IPS-20b (cell line): ENCODE data around the gene PHKB.

ENCODE experiments used
- H3K27ac ChIP-seq: one replicate; pipeline ENCODE4 v1.5.1; 2013; ENCODE audit warnings: low read length
- H3K27me3 ChIP-seq: 2 replicates; pipeline ENCODE4 v1.6.1; 2013; ENCODE audit warnings: mild to moderate bottlenecking, low read length, inconsistent platforms; ENCODE audit not compliant: insufficient read depth
- H3K36me3 ChIP-seq: 2 replicates; pipeline ENCODE4 v1.6.1; 2013; ENCODE audit warnings: low read depth, mild to moderate bottlenecking, inconsistent platforms, low read length, moderate library complexity; ENCODE audit not compliant: insufficient read depth
- H3K4me1 ChIP-seq: 2 replicates; pipeline ENCODE4 v1.6.1; 2013; ENCODE audit warnings: mild to moderate bottlenecking, control low read depth, inconsistent platforms, low read length, moderate library complexity; ENCODE audit not compliant: insufficient read depth
- H3K4me3 ChIP-seq: 2 replicates; pipeline ENCODE4 v1.5.1; 2013; ENCODE audit warnings: mild to moderate bottlenecking, low read length, inconsistent platforms
- H3K9ac ChIP-seq: 2 replicates; pipeline ENCODE4 v1.6.1; 2013; ENCODE audit warnings: low read depth, mild to moderate bottlenecking, inconsistent platforms, low read length, moderate library complexity
- H3K9me3 ChIP-seq: 2 replicates; pipeline ENCODE4 v1.6.1; 2013; ENCODE audit warnings: mild to moderate bottlenecking, low read depth, low read length, inconsistent platforms; ENCODE audit not compliant: insufficient read depth

The PHKB gene

GRCh38 chr16:47634727-47635126 is 173.6 kb downstream of the PHKB start:
- no peaks in the 10 kb centered on the region for H3K36me3 ChIP-seq
- no peaks in the 10 kb centered on the region for H3K4me1 ChIP-seq
- H3K27ac ChIP-seq: no peak overlapping the region
- H3K9me3 ChIP-seq: no peaks in the 10 kb centered on the region
- no peak overlapping the region for H3K9ac ChIP-seq
- H3K4me3 ChIP-seq: no peak overlapping the region
- H3K27me3 ChIP-seq: no peaks in the 10 kb centered on the region

GRCh38 chr16:47636501-47637099 is 175.5 kb downstream of the PHKB start:
- H3K36me3 ChIP-seq: no peaks in the 10 kb centered on the region
- no peak overlapping the region for H3K9ac ChIP-seq
- H3K4me1 ChIP-seq: no peaks in the 10 kb centered on the region
- H3K27ac ChIP-seq: no peak overlapping the region
- H3K4me3 ChIP-seq: no peak overlapping the region
- H3K27me3 ChIP-seq: no peaks in the 10 kb centered on the region
- no peaks in the 10 kb centered on the region for H3K9me3 ChIP-seq

GRCh38 chr16:47638175-47638574 is 177.0 kb downstream of the PHKB start:
- no peaks in the 10 kb centered on the region for H3K36me3 ChIP-seq
- no peaks in the 10 kb centered on the region for H3K27me3 ChIP-seq
- H3K9me3 ChIP-seq: no peaks in the 10 kb centered on the region
- H3K4me3 ChIP-seq: no peak overlapping the region
- H3K27ac ChIP-seq: no peak overlapping the region
- H3K4me1 ChIP-seq: no peaks in the 10 kb centered on the region
- no peak overlapping the region for H3K9ac ChIP-seq

GRCh38 chr16:47640661-47641060 is 179.5 kb downstream of the PHKB start:
- Histone ChIP-seq H3K4me3 (no peak overlapping the region), H3K36me3 (no peaks in the 10 kb centered on the region), H3K9ac (no peak overlapping the region), H3K27me3 (no peaks in the 10 kb centered on the region), H3K9me3 (no peaks in the 10 kb centered on the region), H3K27ac (no peak overlapping the region), H3K4me1 (no peaks in the 10 kb centered on the region; the same call in 1 of the 2 replicates)

GRCh38 chr16:47643323-47644000 is 182.3 kb downstream of the PHKB start:
- Histone ChIP-seq H3K9me3 (no peaks in the 10 kb centered on the region), H3K4me1 (no peaks in the 10 kb centered on the region; the same call in 1 of the 2 replicates), H3K4me3 (no peak overlapping the region), H3K9ac (no peak overlapping the region), H3K27me3 (no peaks in the 10 kb centered on the region), H3K27ac (no peak overlapping the region), H3K36me3 (no peaks in the 10 kb centered on the region)

GRCh38 chr16:47644166-47644565 is 183.0 kb downstream of the PHKB start:
- no peaks in the 10 kb centered on the region; the same call in 1 of the 2 replicates for H3K4me1 ChIP-seq

GRCh38 chr16:47644661-47645060 is 183.5 kb downstream of the PHKB start:
- H3K27me3 ChIP-seq: no peaks in the 10 kb centered on the region
- H3K27ac ChIP-seq: no peak overlapping the region
- H3K4me3 ChIP-seq: no peak overlapping the region
- no peaks in the 10 kb centered on the region for H3K9me3 ChIP-seq
- H3K36me3 ChIP-seq: peaks cover 4% of the 10 kb centered on the region; the same call in 1 of the 2 replicates
- H3K9ac ChIP-seq: no peak overlapping the region
- no peaks in the 10 kb centered on the region; the same call in 1 of the 2 replicates for H3K4me1 ChIP-seq

More at GRCh38 chr16:47644166-47644565, 183.0 kb downstream of the PHKB start:
- H3K27me3 ChIP-seq: no peaks in the 10 kb centered on the region
- H3K27ac ChIP-seq: no peak overlapping the region
- no peaks in the 10 kb centered on the region for H3K9me3 ChIP-seq
- no peak overlapping the region for H3K9ac ChIP-seq
- peaks cover 2% of the 10 kb centered on the region; the same call in 1 of the 2 replicates for H3K36me3 ChIP-seq
- H3K4me3 ChIP-seq: no peak overlapping the region

GRCh38 chr16:47646914-47647313 is 185.8 kb downstream of the PHKB start:
- H3K4me1 ChIP-seq: no peaks in the 10 kb centered on the region; the same call in 1 of the 2 replicates
- H3K4me3 ChIP-seq: no peak overlapping the region
- H3K36me3 ChIP-seq: peaks cover 12% of the 10 kb centered on the region
- no peaks in the 10 kb centered on the region for H3K9me3 ChIP-seq
- H3K9ac ChIP-seq: no peak overlapping the region
- H3K27me3 ChIP-seq: no peaks in the 10 kb centered on the region
- no peak overlapping the region for H3K27ac ChIP-seq

GRCh38 chr16:47657032-47657431 is 195.9 kb downstream of the PHKB start:
- H3K36me3 ChIP-seq: peaks cover 15% of the 10 kb centered on the region; the same call in 1 of the 2 replicates
- no peaks in the 10 kb centered on the region for H3K27me3 ChIP-seq
- no peak overlapping the region for H3K27ac ChIP-seq

GRCh38 chr16:47657977-47658376 is 196.8 kb downstream of the PHKB start:
- Histone ChIP-seq H3K27ac (no peak overlapping the region), H3K4me3 (no peak overlapping the region), H3K9ac (no peak overlapping the region), H3K36me3 (peaks cover 19% of the 10 kb centered on the region; the same call in 1 of the 2 replicates), H3K27me3 (no peaks in the 10 kb centered on the region), H3K4me1 (no peaks in the 10 kb centered on the region), H3K9me3 (no peaks in the 10 kb centered on the region)

More at GRCh38 chr16:47657032-47657431, 195.9 kb downstream of the PHKB start:
- H3K9ac ChIP-seq: no peak overlapping the region
- no peaks in the 10 kb centered on the region for H3K9me3 ChIP-seq
- no peaks in the 10 kb centered on the region for H3K4me1 ChIP-seq
- no peak overlapping the region for H3K4me3 ChIP-seq

GRCh38 chr16:47660540-47660939 is 199.4 kb downstream of the PHKB start:
- no peak overlapping the region for H3K27ac ChIP-seq
- no peak overlapping the region for H3K4me3 ChIP-seq
- peaks cover 19% of the 10 kb centered on the region; the same call in 1 of the 2 replicates for H3K36me3 ChIP-seq
- H3K27me3 ChIP-seq: no peaks in the 10 kb centered on the region
- no peaks in the 10 kb centered on the region for H3K4me1 ChIP-seq
- H3K9ac ChIP-seq: no peak overlapping the region
- H3K9me3 ChIP-seq: no peaks in the 10 kb centered on the region
